ENCODE data around the gene ST6GALNAC3.
"Not testable (repeated sequence)": the region's sequence is repeated elsewhere in the genome, so short reads cannot be mapped to it uniquely, and the experiment has no call there.

The ST6GALNAC3 gene

GRCh38 chr1:76595024-76595423, 520.5 kb downstream of the ST6GALNAC3 start:
- DNase-seq: no peak

GRCh38 chr1:76601465-76601864, 526.9 kb downstream of the ST6GALNAC3 start:
- no peak for DNase-seq

- no peak for DNase-seq
Measured at GRCh38 chr1:76607717-76608116, 533.2 kb downstream of the ST6GALNAC3 start.

GRCh38 chr1:76611770-76612445, 537.4 kb downstream of the ST6GALNAC3 start:
- no peak for DNase-seq

- no peak for DNase-seq
Measured at GRCh38 chr1:76613886-76614285, 539.3 kb downstream of the ST6GALNAC3 start.

- DNase-seq: no peak
Measured at GRCh38 chr1:76615253-76616035, 540.9 kb downstream of the ST6GALNAC3 start.

GRCh38 chr1:76620371-76620770, 545.8 kb downstream of the ST6GALNAC3 start:
- DNase-seq: no peak

- no peak for DNase-seq
Measured at GRCh38 chr1:76622774-76623528, 548.4 kb downstream of the ST6GALNAC3 start.

GRCh38 chr1:76625886-76626678, 551.5 kb downstream of the ST6GALNAC3 start:
- DNase-seq: no peak

- no peak for DNase-seq
Measured at GRCh38 chr1:76627498-76627897, 553.0 kb downstream of the ST6GALNAC3 start.

GRCh38 chr1:76627901-76628300, 553.4 kb downstream of the ST6GALNAC3 start:
- DNase-seq: no peak

- DNase-seq: no peak
Measured at GRCh38 chr1:76632136-76632535, 557.6 kb downstream of the ST6GALNAC3 start.

- DNase-seq: no peak
Measured at GRCh38 chr1:76635784-76636183, 561.2 kb downstream of the ST6GALNAC3 start.

- no peak for DNase-seq
Measured at GRCh38 chr1:76639181-76639580, 564.6 kb downstream of the ST6GALNAC3 start.

GRCh38 chr1:76640092-76640491, 565.5 kb downstream of the ST6GALNAC3 start:
- no peak for DNase-seq

GRCh38 chr1:76640723-76641122, 566.2 kb downstream of the ST6GALNAC3 start:
- DNase-seq: no peak

- DNase-seq: no peak
Measured at GRCh38 chr1:76644139-76644538, 569.6 kb downstream of the ST6GALNAC3 start.

- not testable (repeated sequence) for DNase-seq
Measured at GRCh38 chr1:76652860-76653259, 578.3 kb downstream of the ST6GALNAC3 start.

GRCh38 chr1:76657623-76658022, 583.1 kb downstream of the ST6GALNAC3 start:
- no peak for DNase-seq

- no peak for DNase-seq
Measured at GRCh38 chr1:76659171-76659940, 584.8 kb downstream of the ST6GALNAC3 start.

GRCh38 chr1:76661531-76661930, 587.0 kb downstream of the ST6GALNAC3 start:
- no peak for DNase-seq

GRCh38 chr1:76666499-76666898, 592.0 kb downstream of the ST6GALNAC3 start:
- no peak for DNase-seq

Measured in NCI-H774 (cell line).